Activated CD8-positive, alpha-beta memory T cell treated with anti-CD3 and anti-CD28 coated beads, Interleukin-2, amount 10 ng/mL, durations not matched to agents 7 days and 5 days (primary cell): ENCODE data around the gene FITM1. TPM values are rescaled to one million over a fixed set of nuclear protein-coding genes. Genes with fewer than 3 reads are reported as not detected.

Experiments used
- ATAC-seq: fragments of 150-1000 bp; cut with Tn5 transposase; one replicate; pipeline ENCODE4 v1.10.0; 2021; ENCODE audit warnings: moderate library complexity
- CTCF ChIA-PET: fragments of 350-600 bp; sonication (Branson Sonifier 250); formaldehyde crosslinking; loops from one replicate; lab custom pipeline; 2021; ENCODE audit warnings: antibody characterized with exemption; lab: Charles Lee
- DNase-seq: peaks from one replicate; pipeline ENCODE4 v3.0.0-alpha.2; 2020
- H3K27ac Mint-ChIP-seq: one replicate; pipeline ENCODE4 v1.8.0; 2021; ENCODE audit warnings: mild to moderate bottlenecking, mixed read lengths
- H3K27me3 Mint-ChIP-seq: one replicate; pipeline ENCODE4 v1.8.0; 2021; ENCODE audit warnings: mixed read lengths
- H3K36me3 Mint-ChIP-seq: one replicate; pipeline ENCODE4 v1.8.0; 2021; ENCODE audit warnings: mild to moderate bottlenecking, mixed read lengths
- H3K4me1 Mint-ChIP-seq: one replicate; pipeline ENCODE4 v1.8.0; 2021; ENCODE audit warnings: mixed read lengths
- H3K4me3 Mint-ChIP-seq: one replicate; pipeline ENCODE4 v1.8.0; 2021; ENCODE audit warnings: mild to moderate bottlenecking, moderate library complexity, mixed read lengths
- H3K9me3 Mint-ChIP-seq: one replicate; pipeline ENCODE4 v1.8.0; 2022; ENCODE audit warnings: low read depth, mixed read lengths
- total RNA-seq, 2 experiments: library from RNA; stranded (reverse); gene quantifications; one replicate each; pipeline ENCODE4 v1.2.3, GENCODE V29; 2021

Gene FITM1
- total RNA-seq, 2 experiments from 2014 or later: 0.77 to 0.91 TPM

- DNase-seq (no peak), ATAC-seq (no peak)
- Mint-ChIP-seq H3K4me3 (no peak overlapping the region), H3K9me3 (no peaks in the 10 kb centered on the region), H3K36me3 (peaks cover 68% of the 10 kb centered on the region), H3K4me1 (peaks cover 43% of the 10 kb centered on the region), H3K27me3 (no peaks in the 10 kb centered on the region), H3K27ac (no peak overlapping the region)
- CTCF ChIA-PET: interaction anchor here (2.0 to 7.4 kb wide), 2 partner anchors 9 to 11 kb away, joined by 7 to 99 read pairs; partner anchors contain the start of genes EMC9 and IRF9
These were observed 19.6 kb downstream of the FITM1 start for GRCh38 chr14:24150061-24150460.

GRCh38 chr14:24150567-24150966 is 20.1 kb downstream of the FITM1 start:
- Mint-ChIP-seq H3K36me3 (peaks cover 67% of the 10 kb centered on the region), H3K9me3 (no peaks in the 10 kb centered on the region), H3K27me3 (no peaks in the 10 kb centered on the region), H3K27ac (no peak overlapping the region), H3K4me1 (peaks cover 37% of the 10 kb centered on the region), H3K4me3 (no peak overlapping the region)
- no peak for ATAC-seq
- CTCF ChIA-PET: interaction anchor here (2.0 to 7.4 kb wide), 2 partner anchors 9 to 10 kb away, joined by 7 to 99 read pairs; partner anchors contain the start of genes EMC9 and IRF9
- DNase-seq: no peak

- Mint-ChIP-seq H3K36me3 (peaks cover 67% of the 10 kb centered on the region), H3K4me3 (no peak overlapping the region), H3K27me3 (no peaks in the 10 kb centered on the region), H3K9me3 (no peaks in the 10 kb centered on the region), H3K4me1 (peaks cover 33% of the 10 kb centered on the region), H3K27ac (no peak overlapping the region)
- CTCF ChIA-PET: interaction anchor here (2.0 to 7.4 kb wide), 2 partner anchors 10 kb away, joined by 7 to 99 read pairs; partner anchors contain the start of genes EMC9 and IRF9
- no peak for ATAC-seq
- DNase-seq: no peak
These were observed 20.5 kb downstream of the FITM1 start for GRCh38 chr14:24150993-24151392.

GRCh38 chr14:24151404-24152080 is 21.1 kb downstream of the FITM1 start:
- ATAC-seq: no peak
- H3K27ac Mint-ChIP-seq: no peak overlapping the region
- no peak for DNase-seq
- no peaks in the 10 kb centered on the region for H3K9me3 Mint-ChIP-seq
- H3K4me3 Mint-ChIP-seq: no peak overlapping the region
- H3K36me3 Mint-ChIP-seq: peaks cover 66% of the 10 kb centered on the region
- H3K27me3 Mint-ChIP-seq: no peaks in the 10 kb centered on the region
- peaks cover 33% of the 10 kb centered on the region for H3K4me1 Mint-ChIP-seq
- CTCF ChIA-PET: interaction anchor here (1.0 to 7.4 kb wide), 3 partner anchors 10 to 15 kb away, joined by 3 to 99 read pairs (median 7); partner anchors contain the start of genes EMC9, IRF9 and PSME1

- Mint-ChIP-seq H3K9me3 (no peaks in the 10 kb centered on the region), H3K27ac (no peak overlapping the region), H3K27me3 (no peaks in the 10 kb centered on the region), H3K36me3 (peaks cover 65% of the 10 kb centered on the region), H3K4me3 (no peak overlapping the region), H3K4me1 (peaks cover 16% of the 10 kb centered on the region)
- CTCF ChIA-PET: interaction anchor here (1.1 kb wide), 1 partner anchor 14 kb away, joined by 3 read pairs; the partner anchor contains the start of gene EMC9
- DNase-seq: no peak
- ATAC-seq: no peak
These were observed 24.6 kb downstream of the FITM1 start for GRCh38 chr14:24155100-24155499.

- DNase-seq (no peak), ATAC-seq (no peak)
- Mint-ChIP-seq H3K9me3 (no peaks in the 10 kb centered on the region), H3K4me1 (peaks cover 18% of the 10 kb centered on the region), H3K36me3 (peaks cover 64% of the 10 kb centered on the region), H3K27ac (peak overlapping the region; percentile 56), H3K4me3 (no peak overlapping the region), H3K27me3 (no peaks in the 10 kb centered on the region)
- CTCF ChIA-PET: interaction anchor here (1.0 kb wide), 1 partner anchor 10 kb away, joined by 5 read pairs; the partner anchor contains the start of genes PSME2 and RNF31
These were observed 26.4 kb downstream of the FITM1 start for GRCh38 chr14:24156840-24157239.

- peaks cover 65% of the 10 kb centered on the region for H3K36me3 Mint-ChIP-seq
- no peaks in the 10 kb centered on the region for H3K27me3 Mint-ChIP-seq
- H3K4me1 Mint-ChIP-seq: peaks cover 22% of the 10 kb centered on the region
- DNase-seq (no peak), ATAC-seq (no peak)
- H3K27ac Mint-ChIP-seq: no peak overlapping the region
- H3K4me3 Mint-ChIP-seq: no peak overlapping the region
- no peaks in the 10 kb centered on the region for H3K9me3 Mint-ChIP-seq
- CTCF ChIA-PET: interaction anchor here (1.0 kb wide), 1 partner anchor 11 kb away, joined by 5 read pairs; the partner anchor contains the start of genes PSME2 and RNF31
These were observed 26.9 kb downstream of the FITM1 start for GRCh38 chr14:24157331-24157730.

- Mint-ChIP-seq H3K4me3 (no peak overlapping the region), H3K9me3 (no peaks in the 10 kb centered on the region), H3K36me3 (peaks cover 76% of the 10 kb centered on the region), H3K4me1 (peaks cover 42% of the 10 kb centered on the region), H3K27ac (peak overlapping the region; percentile 99), H3K27me3 (no peaks in the 10 kb centered on the region)
- no peak for ATAC-seq
- DNase-seq: no peak
- CTCF ChIA-PET: interaction anchor here (1.4 to 5.0 kb wide), 15 partner anchors 11 to 148 kb away, joined by 5 to 99 read pairs (median 14); partner anchors contain the start of genes CHMP4A, CIDEB, DCAF11 and EMC9
These were observed 29.5 kb downstream of the FITM1 start for GRCh38 chr14:24159777-24160498.

GRCh38 chr14:24160499-24160849 is 30.0 kb downstream of the FITM1 start:
- Mint-ChIP-seq H3K9me3 (no peaks in the 10 kb centered on the region), H3K4me3 (no peak overlapping the region), H3K4me1 (peaks cover 45% of the 10 kb centered on the region), H3K27me3 (no peaks in the 10 kb centered on the region), H3K36me3 (peaks cover 78% of the 10 kb centered on the region), H3K27ac (peak overlapping the region; percentile 99)
- ATAC-seq (no peak), DNase-seq (no peak)
- CTCF ChIA-PET: interaction anchor here (0.6 to 5.0 kb wide), 27 partner anchors 11 to 270 kb away, joined by 3 to 99 read pairs (median 7); partner anchors contain the start of genes CHMP4A, CIDEB, DCAF11 and EMC9

GRCh38 chr14:24160850-24161804 is 30.7 kb downstream of the FITM1 start, which contains the start of gene IRF9:
Gene IRF9 (plus strand): TSS chr14:24161265. CDS start chr14:24162145, 880 bp downstream.
- no peaks in the 10 kb centered on the region for H3K9me3 Mint-ChIP-seq
- peaks cover 78% of the 10 kb centered on the region for H3K36me3 Mint-ChIP-seq
- DNase-seq: peak; percentile 99
- peak within 1 kb of the TSS; percentile 99 for H3K27ac Mint-ChIP-seq
- ATAC-seq: peak; percentile 87
- H3K4me1 Mint-ChIP-seq: peaks cover 50% of the 10 kb centered on the region
- CTCF ChIA-PET: interaction anchor here (0.6 to 5.0 kb wide), 34 partner anchors 8 to 270 kb away, joined by 3 to 99 read pairs (median 6); partner anchors contain the start of genes CARMIL3, CHMP4A, CIDEB and DCAF11
- H3K4me3 Mint-ChIP-seq: peak within 1 kb of the TSS; percentile 93
- H3K27me3 Mint-ChIP-seq: no peaks in the 10 kb centered on the region

- Mint-ChIP-seq H3K4me3 (peak overlapping the region; percentile 93), H3K9me3 (no peaks in the 10 kb centered on the region), H3K36me3 (peaks cover 82% of the 10 kb centered on the region), H3K4me1 (peaks cover 54% of the 10 kb centered on the region), H3K27ac (peak overlapping the region; percentile 99), H3K27me3 (no peaks in the 10 kb centered on the region)
- no peak for ATAC-seq
- CTCF ChIA-PET: interaction anchor here (1.1 to 5.0 kb wide), 20 partner anchors 9 to 146 kb away, joined by 3 to 99 read pairs (median 8); partner anchors contain the start of genes CARMIL3, CHMP4A, CIDEB and DCAF11
- DNase-seq: no peak
These were observed 31.6 kb downstream of the FITM1 start for GRCh38 chr14:24162093-24162492.

- peaks cover 79% of the 10 kb centered on the region for H3K36me3 Mint-ChIP-seq
- DNase-seq (no peak), ATAC-seq (no peak)
- CTCF ChIA-PET: no interaction called here
- H3K27ac Mint-ChIP-seq: no peak overlapping the region
- H3K4me3 Mint-ChIP-seq: no peak overlapping the region
- peaks cover 64% of the 10 kb centered on the region for H3K4me1 Mint-ChIP-seq
- H3K9me3 Mint-ChIP-seq: no peaks in the 10 kb centered on the region
- H3K27me3 Mint-ChIP-seq: no peaks in the 10 kb centered on the region
These were observed 34.1 kb downstream of the FITM1 start for GRCh38 chr14:24164518-24164991.
